HepG2 (cell line): ENCODE measurements around the gene FAM83E. TPM values are rescaled to one million over a fixed set of nuclear protein-coding genes. Genes with fewer than 3 reads are reported as not detected.

Experiments used
- ATAC-seq: fragments of 200-7000 bp; cut with Tn5 transposase; 3 replicates; pipeline ENCODE4 v1.9.1; 2020; ENCODE audit warnings: mild to moderate bottlenecking, moderate library complexity
- BruUV-seq: library from RNA; stranded (reverse); fragments of 400-500 nt; replicated peaks from 2 replicates; lab custom pipeline; 2021; lab: Mats Ljungman, UMichigan
- CTCF ChIA-PET: fragments of 300-600 bp; formaldehyde crosslinking; extraction: SDS; loops from one replicate; lab custom pipeline; 2021; ENCODE audit warnings: low total read pairs, inconsistent platforms, low intra/inter-chr PET ratio; lab: Yijun Ruan, JAX
- POLR2A ChIA-PET: fragments of 350-600 bp; sonication (Branson Sonifier 250); formaldehyde crosslinking; loops from one replicate; lab custom pipeline; 2020; ENCODE audit warnings: antibody characterized with exemption, inconsistent platforms; lab: Yijun Ruan, JAX
- DNase-seq: peaks from one replicate; pipeline ENCODE4 v3.0.0-alpha.2; 2015; ENCODE audit warnings: low spot score
- FAIRE-seq: peaks from 3 replicates; lab custom pipeline; 2011; peaks lifted over from hg19 to GRCh38; lab: Jason Lieb, UNC
- H2AFZ ChIP-seq: one replicate; pipeline ENCODE4 v1.6.1; 2011; ENCODE audit warnings: low read length, inconsistent platforms
- H3K27ac ChIP-seq: fragments of 300-600 bp; 3 replicates; pipeline ENCODE4 v1.8.0; 2011; ENCODE audit warnings: mixed run types, mild to moderate bottlenecking, mixed read lengths, low read length, inconsistent platforms; ENCODE audit not compliant: insufficient read depth; ENCODE audit errors: extremely low read length
- H3K27me3 ChIP-seq, 2 experiments: fragments of 200-600 bp in 1 of 2; 2 replicates in 1 of 2; 3 replicates in 1 of 2; pipeline versions ENCODE4 v1.6.0 to v1.8.0; 2011; ENCODE audit warnings: low read length in 2 of 2, mild to moderate bottlenecking in 2 of 2, moderate library complexity in 2 of 2, inconsistent platforms in 1 of 2; ENCODE audit not compliant: insufficient read depth in 2 of 2, control insufficient read depth in 1 of 2
- H3K36me3 ChIP-seq, 2 experiments: fragments of 200-600 bp in 1 of 2; replicated peaks in 1 of 2; 2 replicates in 1 of 2; 3 replicates in 1 of 2; pipeline versions ENCODE4 v1.5.1 to v1.8.0; 2011; ENCODE audit warnings: low read length in 2 of 2, inconsistent platforms in 1 of 2; ENCODE audit not compliant: insufficient read depth in 2 of 2, control insufficient read depth in 1 of 2
- H3K4me1 ChIP-seq: 2 replicates; pipeline ENCODE4 v1.5.1; 2012; ENCODE audit warnings: low read length, inconsistent platforms; ENCODE audit not compliant: insufficient read depth
- H3K4me2 ChIP-seq: 2 replicates; pipeline ENCODE4 v1.6.0; 2011; ENCODE audit warnings: low read depth, low read length, inconsistent platforms
- H3K4me3 ChIP-seq, 3 experiments: fragments of 200-600 bp in 1 of 3; sonication (generic), shearing (Covaris generic) in 1 of 3; replicated peaks in 1 of 3; 2 replicates each; pipeline ENCODE4 v1.5.1; 2011 to 2016; ENCODE audit warnings: low read length in 3 of 3, inconsistent platforms in 2 of 3, low read depth in 2 of 3, mild to moderate bottlenecking in 2 of 3, control low read depth in 1 of 3, mixed read lengths in 1 of 3; ENCODE audit not compliant: insufficient read depth in 1 of 3
- H3K79me2 ChIP-seq: one replicate; pipeline ENCODE4 v1.6.1; 2011; ENCODE audit warnings: low read length, inconsistent platforms; ENCODE audit not compliant: insufficient read depth
- H3K9ac ChIP-seq: 2 replicates; pipeline ENCODE4 v1.6.0; 2011; ENCODE audit warnings: mild to moderate bottlenecking, low read depth, low read length, inconsistent platforms; ENCODE audit not compliant: insufficient read depth
- H3K9me3 ChIP-seq: 2 replicates; pipeline ENCODE4 v1.5.1; 2012; ENCODE audit warnings: mild to moderate bottlenecking, low read length
- H4K20me1 ChIP-seq: 2 replicates; pipeline ENCODE4 v1.6.0; 2011; ENCODE audit warnings: inconsistent platforms, mild to moderate bottlenecking, low read length, moderate library complexity; ENCODE audit not compliant: insufficient read depth
- AGO1 ChIP-seq: fragments of 200-400 bp; formaldehyde crosslinking; IDR thresholded peaks from 2 replicates; pipeline ENCODE4 v1.6.1; 2017; ENCODE audit warnings: mild to moderate bottlenecking, low read depth, low read length, moderate library complexity; ENCODE audit not compliant: poor library complexity, severe bottlenecking
- AGO2 ChIP-seq: fragments of 200-400 bp; formaldehyde crosslinking; optimal IDR thresholded peaks from 2 replicates; pipeline ENCODE3; 2017; ENCODE audit warnings: mild to moderate bottlenecking, low read depth, low read length, moderate library complexity
- AHDC1 ChIP-seq: sonication (generic); formaldehyde crosslinking; IDR thresholded peaks from 2 replicates; pipeline ENCODE4 v1.5.1; 2020; ENCODE audit warnings: mild to moderate bottlenecking, missing genetic modification reagents, borderline replicate concordance
- FOXP1 ChIP-seq, 2 experiments: fragments of 450-650 bp in 1 of 2; IDR thresholded peaks; 2 replicates each; pipeline ENCODE4 v1.6.1; 2017 to 2018; ENCODE audit warnings: antibody characterized with exemption in 1 of 2
- HNRNPL ChIP-seq: fragments of 200-400 bp; formaldehyde crosslinking; IDR thresholded peaks from 2 replicates; pipeline ENCODE4 v1.6.1; 2017; ENCODE audit warnings: mild to moderate bottlenecking, low read depth, low read length
- HOMEZ ChIP-seq: IDR thresholded peaks from 2 replicates; pipeline ENCODE4 v1.6.1; 2016; ENCODE audit warnings: low read depth
- POLR2AphosphoS2 ChIP-seq: IDR thresholded peaks from 2 replicates; pipeline ENCODE4 v1.6.1; 2011; ENCODE audit warnings: low read depth, low read length, improper control_type of control experiment
- RBFOX2 ChIP-seq: fragments of 200-400 bp; formaldehyde crosslinking; IDR thresholded peaks from 2 replicates; pipeline ENCODE4 v1.6.1; 2017; ENCODE audit warnings: low read depth, mild to moderate bottlenecking, low read length
- ZBTB33 ChIP-seq: sonication (generic); formaldehyde crosslinking; IDR thresholded peaks from 2 replicates; pipeline ENCODE4 v1.4.0; 2020; ENCODE audit warnings: missing genetic modification reagents
- WGBS: methylation state at CpG from one replicate; pipeline ENCODE4 v1.1.6; 2017; ENCODE audit warnings: low lambda C conversion rate; 5-methylcytosine and 5-hydroxymethylcytosine counted together
- in situ Hi-C: cut with HindIII; loops from 2 replicates; pipeline ENCODE4 v1.10.0; 2017; ENCODE audit warnings: low pct_unique_long_range_greater_than_20kb; ENCODE audit not compliant: extremely low pct_ligation_motif_present
- intact Hi-C: fragments of 100-400 bp; cut with micrococcal nuclease; formaldehyde crosslinking; loops from one replicate; pipeline ENCODE4 v1.10.0; 2022; ENCODE audit not compliant: unreplicated experiment
- polyA plus RNA-seq, 8 experiments: library from polyadenylated mRNA; depleted of rRNA in 3 of 8; stranded (reverse) in 7 of 8; unstranded in 1 of 8; fragments of >200 nt; fragmentation: Illumina TruSeq in 4 of 8; extraction: Trizol in 4 of 8; gene quantifications; 2 replicates each; pipeline versions ENCODE4 v1.2.1 to v1.2.3, GENCODE V29; 2011 to 2016; ENCODE audit warnings: low read depth in 4 of 8, missing spikeins in 1 of 8, mixed read lengths in 1 of 8; ENCODE audit not compliant: insufficient read depth in 1 of 8
- total RNA-seq, 5 experiments: library from RNA; depleted of rRNA; stranded (reverse); fragments of >200 nt; fragmentation: Illumina TruSeq; extraction: Trizol; gene quantifications; 2 replicates each; pipeline ENCODE4 v1.2.3, GENCODE V29; 2016; ENCODE audit warnings: low read depth in 1 of 5

Gene FAM83E
- total and polyA plus RNA-seq, 2 of the 13 experiments (the other 11 are each of a cell fraction or from before 2014, with no cell fraction given) = 0.18 to 0.60 TPM

DNA sequence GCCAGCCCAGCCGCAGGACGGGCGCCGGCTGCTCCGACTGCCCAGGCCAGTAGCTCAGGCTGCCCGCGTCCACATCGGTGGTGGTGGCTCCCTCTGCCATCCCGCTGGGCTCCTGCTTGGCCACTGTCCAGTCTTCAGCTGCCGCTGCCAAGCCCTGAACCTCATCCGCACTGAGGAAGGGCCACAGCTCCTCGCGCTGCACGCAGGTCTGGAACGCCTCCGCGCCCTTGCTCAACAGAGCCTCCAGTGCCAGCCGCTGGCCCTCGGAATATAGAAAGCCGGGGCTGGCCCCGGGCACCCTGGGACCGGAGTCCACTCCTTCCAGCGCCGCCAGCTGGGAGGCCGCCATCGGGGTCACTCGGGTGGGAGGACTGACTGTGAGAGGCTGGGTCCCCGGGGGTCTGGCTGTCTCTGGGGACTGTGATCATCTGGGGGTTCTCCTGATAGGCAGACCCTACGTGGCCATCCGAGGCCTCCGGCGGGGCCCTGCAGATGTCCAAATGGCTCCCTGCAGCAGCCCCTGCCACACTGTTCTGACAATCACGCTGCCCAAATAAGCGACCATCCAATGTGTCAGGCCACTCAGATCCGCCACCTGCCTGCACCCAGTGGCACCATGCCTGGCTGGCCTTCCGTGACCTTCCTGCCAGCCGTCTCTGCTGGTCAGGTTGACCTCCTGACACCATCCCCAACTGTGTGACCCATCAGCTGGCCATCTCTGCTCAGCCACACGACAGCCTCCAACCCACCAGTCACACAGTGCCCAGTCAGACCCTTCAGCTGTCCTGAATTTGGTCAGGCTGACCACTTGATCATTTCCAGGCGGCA lies 1.6 kb downstream of the FAM83E start:
- H3K4me3 ChIP-seq = no peak overlapping the region
- no peak overlapping the region for H2AFZ ChIP-seq
- no peak for FAIRE-seq
- H3K4me2 ChIP-seq = no peak overlapping the region
- peaks cover 15 to 28% of the 10 kb centered on the region in 2 experiments for H3K36me3 ChIP-seq
- peak; percentile 33 for ATAC-seq
- H3K79me2 ChIP-seq = peaks cover 21% of the 10 kb centered on the region
- POLR2A ChIA-PET = interaction anchor here (1.0 kb wide), 1 partner anchor 24 kb away, joined by 3 read pairs; no protein-coding TSS in a partner anchor
- TF ChIP-seq HNRNPL (0 out of 2 replicates have a peak, but pooled peaks have one; percentile 20), RBFOX2 (peak; percentile 51; the same call in 1 of the 2 replicates), AHDC1 (CRISPR knock-in tag) (no peak), AGO1 (peak; percentile 25), HOMEZ (no peak), FOXP1 (IDR thresholded peaks at IDR 0.05) (no peak), FOXP1 (CRISPR knock-in tag; IDR thresholded peaks at IDR 0.05) (no peak), POLR2AphosphoS2 (0 out of 2 replicates have a peak, but pooled peaks have one; percentile 16), AGO2 (peak; percentile 90), ZBTB33 (CRISPR knock-in tag) (peak; percentile 66; the same call in 1 of the 2 replicates)
- H4K20me1 ChIP-seq = peaks cover 35% of the 10 kb centered on the region
- CTCF ChIA-PET = no interaction called here
- in situ Hi-C loops = no loop called here
- no TSS peak for BruUV-seq
- no peak overlapping the region for H3K9ac ChIP-seq
- H3K27ac ChIP-seq = no peak overlapping the region
- no peak for DNase-seq
- H3K27me3 ChIP-seq = no peaks in the 10 kb centered on the region
- no peaks in the 10 kb centered on the region for H3K9me3 ChIP-seq
- 69% methylated on average over 5 of the region's 39 CpGs for WGBS
- intact Hi-C loops = no loop called here
- peaks cover 45% of the 10 kb centered on the region for H3K4me1 ChIP-seq
